Fibroblast of lung (primary cell): ENCODE measurements around the gene PYGB.

Experiments used
- EZH2 ChIP-seq: IDR thresholded peaks from 2 replicates; pipeline ENCODE4 v1.5.1; 2012; ENCODE audit warnings: low read length, control low read depth, mild to moderate bottlenecking; ENCODE audit errors: missing control alignments
- TF ChIP-seq, protein P1 (sequence below), 2 donors: IDR thresholded peaks in 1 of 2; conservative IDR thresholded peaks in 1 of 2; 1 replicate in 1 of 2; 2 replicates in 1 of 2; pipeline ENCODE4 v1.5.1; 2011 to 2012; ENCODE audit warnings: low read length in 2 of 2, control low read depth in 1 of 2, inconsistent platforms in 1 of 2, low read depth in 1 of 2, mild to moderate bottlenecking in 1 of 2

DNA sequence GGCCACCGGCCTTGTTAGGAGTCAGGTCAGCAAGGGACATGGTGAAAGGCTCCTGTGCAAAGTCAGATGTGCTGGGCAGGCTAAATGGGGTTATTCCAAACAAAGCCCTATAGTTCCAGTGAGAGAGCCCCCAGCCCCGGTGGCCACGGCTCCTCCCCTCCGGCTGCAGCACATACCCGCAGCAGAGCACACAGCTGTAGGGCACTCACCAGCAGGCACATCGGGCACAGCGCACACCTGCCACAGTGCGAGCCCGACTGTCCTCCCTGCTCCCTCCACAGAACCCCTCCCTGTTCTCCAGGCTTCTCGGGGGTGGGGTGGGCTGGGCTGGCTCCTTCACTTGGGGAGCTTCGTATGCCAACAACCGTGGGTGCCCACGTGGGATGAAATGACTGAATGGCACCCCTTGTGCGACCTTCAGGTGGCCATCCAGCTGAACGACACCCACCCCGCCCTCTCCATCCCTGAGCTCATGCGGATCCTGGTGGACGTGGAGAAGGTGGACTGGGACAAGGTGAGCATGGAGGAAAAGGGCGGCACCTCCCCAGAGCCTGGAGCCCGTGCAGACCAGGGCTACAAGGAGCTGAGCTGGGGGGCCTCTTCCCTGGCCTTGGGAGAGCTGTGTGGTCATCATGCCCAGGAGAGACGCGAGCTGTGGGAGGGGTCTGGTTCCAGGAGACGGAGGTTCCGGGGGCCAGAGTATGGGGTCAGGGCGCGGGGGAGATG, 30.9 kb downstream of the PYGB start:
- TF ChIP-seq, protein P1, sequence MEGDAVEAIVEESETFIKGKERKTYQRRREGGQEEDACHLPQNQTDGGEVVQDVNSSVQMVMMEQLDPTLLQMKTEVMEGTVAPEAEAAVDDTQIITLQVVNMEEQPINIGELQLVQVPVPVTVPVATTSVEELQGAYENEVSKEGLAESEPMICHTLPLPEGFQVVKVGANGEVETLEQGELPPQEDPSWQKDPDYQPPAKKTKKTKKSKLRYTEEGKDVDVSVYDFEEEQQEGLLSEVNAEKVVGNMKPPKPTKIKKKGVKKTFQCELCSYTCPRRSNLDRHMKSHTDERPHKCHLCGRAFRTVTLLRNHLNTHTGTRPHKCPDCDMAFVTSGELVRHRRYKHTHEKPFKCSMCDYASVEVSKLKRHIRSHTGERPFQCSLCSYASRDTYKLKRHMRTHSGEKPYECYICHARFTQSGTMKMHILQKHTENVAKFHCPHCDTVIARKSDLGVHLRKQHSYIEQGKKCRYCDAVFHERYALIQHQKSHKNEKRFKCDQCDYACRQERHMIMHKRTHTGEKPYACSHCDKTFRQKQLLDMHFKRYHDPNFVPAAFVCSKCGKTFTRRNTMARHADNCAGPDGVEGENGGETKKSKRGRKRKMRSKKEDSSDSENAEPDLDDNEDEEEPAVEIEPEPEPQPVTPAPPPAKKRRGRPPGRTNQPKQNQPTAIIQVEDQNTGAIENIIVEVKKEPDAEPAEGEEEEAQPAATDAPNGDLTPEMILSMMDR (conservative IDR thresholded peaks at IDR 0.05 in 1 of 2, IDR thresholded peaks at IDR 0.05 in 1 of 2; ENCODE audit: low read depth in 1 of 2, low read length in 2 of 2): no peak
- TF ChIP-seq EZH2: no peak
